AG09309 (cell line): ENCODE data around the gene SERPINA6.
"Not testable (repeated sequence)": the region's sequence is repeated elsewhere in the genome, so short reads cannot be mapped to it uniquely, and the experiment has no call there.

ENCODE experiments used
- DNase-seq: peaks from one replicate; pipeline ENCODE4 v3.0.0-alpha.2; 2010; ENCODE audit warnings: low read depth
- H3K4me3 ChIP-seq: 2 replicates; pipeline ENCODE4 v1.5.1; 2011; ENCODE audit warnings: mild to moderate bottlenecking, low read depth, low read length, moderate library complexity; ENCODE audit not compliant: control insufficient read depth
- CTCF ChIP-seq: IDR thresholded peaks from 2 replicates; pipeline ENCODE4 v1.5.1; 2011; ENCODE audit warnings: mild to moderate bottlenecking, low read depth, low read length, inconsistent platforms; ENCODE audit not compliant: insufficient read depth, control insufficient read depth; ENCODE audit errors: missing control alignments

SERPINA6 gene

GRCh38 chr14:94285158-94285557 lies 38.0 kb downstream of the SERPINA6 start:
- no peak for DNase-seq
- no peak for TF ChIP-seq CTCF
- H3K4me3 ChIP-seq: no peak overlapping the region

GRCh38 chr14:94284221-94284620 lies 38.9 kb downstream of the SERPINA6 start:
- H3K4me3 ChIP-seq: no peak overlapping the region
- no peak for TF ChIP-seq CTCF
- no peak for DNase-seq

- H3K4me3 ChIP-seq: no peak overlapping the region
- DNase-seq: no peak
- no peak for TF ChIP-seq CTCF
Observed at GRCh38 chr14:94282991-94283723, 40.0 kb downstream of the SERPINA6 start.

- no peak for DNase-seq
- no peak overlapping the region for H3K4me3 ChIP-seq
- TF ChIP-seq CTCF: no peak
Observed at GRCh38 chr14:94278731-94279130, 44.4 kb downstream of the SERPINA6 start.

- not testable (repeated sequence) for DNase-seq, H3K4me3 ChIP-seq
Observed at GRCh38 chr14:94276898-94277561, 46.1 kb downstream of the SERPINA6 start.

GRCh38 chr14:94269156-94269555 lies 54.0 kb downstream of the SERPINA6 start:
- TF ChIP-seq CTCF: no peak
- no peak for DNase-seq
- H3K4me3 ChIP-seq: no peak overlapping the region

- not testable (repeated sequence) for DNase-seq, H3K4me3 ChIP-seq
Observed at GRCh38 chr14:94268582-94268981, 54.6 kb downstream of the SERPINA6 start.
